ENCODE results near the gene BCL10.

The BCL10 gene

DNA sequence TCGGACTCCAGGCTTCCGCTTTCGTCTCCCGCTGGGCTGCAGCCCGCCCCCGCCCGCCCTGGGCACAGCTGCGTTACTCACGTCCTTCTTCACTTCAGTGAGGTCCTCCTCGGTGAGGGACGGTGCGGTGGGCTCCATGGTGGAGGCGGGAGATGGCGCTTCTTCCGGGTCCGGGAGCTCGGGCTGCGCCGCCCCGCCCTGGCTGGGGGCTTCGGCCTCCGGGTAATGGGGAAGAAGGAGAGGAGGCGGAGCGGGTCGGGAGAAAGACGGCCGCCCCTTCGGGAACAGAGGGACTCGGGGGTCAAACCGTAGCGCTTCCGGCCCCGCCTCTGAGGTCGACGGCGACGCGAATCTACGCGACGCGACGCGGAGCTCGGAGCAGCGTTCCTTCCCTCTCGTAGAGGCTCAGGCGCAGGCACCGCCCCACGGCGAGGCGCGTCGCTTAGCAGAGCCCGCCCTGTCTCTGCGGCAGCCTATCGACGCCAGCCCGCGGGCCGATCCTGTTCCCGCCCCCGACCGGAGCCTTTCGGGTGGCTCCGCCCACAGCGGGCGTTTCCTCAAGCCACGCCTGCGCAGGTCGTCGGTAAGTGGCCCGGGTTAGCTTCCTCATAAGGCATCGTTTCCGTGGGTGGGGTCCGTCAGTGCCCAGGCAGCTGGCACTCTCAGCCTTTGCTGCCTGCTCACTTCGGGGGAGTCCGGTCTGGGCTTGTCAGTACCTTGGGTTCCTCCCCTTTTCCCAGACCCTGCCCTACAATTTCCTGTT lies at the start of gene BCL10:
BCL10 (minus strand) TSS at position 418 of the 763 bp plus-strand sequence; CDS start at position 138, 280 bp downstream.
- DNase-seq (ENCODE audit: low spot score), result peak; percentile 98

DNA sequence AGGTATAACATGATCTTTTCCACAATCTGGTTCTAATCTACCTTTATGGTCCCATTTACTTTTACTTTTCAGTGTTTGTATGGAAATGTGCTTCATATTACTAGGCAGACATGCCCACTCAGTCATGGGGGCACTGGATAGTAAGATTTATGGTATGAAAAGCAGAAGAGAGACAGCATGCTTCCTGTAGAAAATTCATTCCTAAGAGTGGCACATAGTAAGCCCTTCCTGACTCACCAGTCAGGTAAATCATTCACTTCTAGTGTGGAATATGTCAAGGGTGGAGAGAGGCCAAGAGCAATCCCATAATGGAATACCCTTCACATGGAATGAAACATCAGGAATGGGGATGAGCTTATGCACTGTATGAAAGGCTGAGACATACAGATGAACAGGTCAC lies 49.5 kb upstream of the BCL10 start:
- no peak for DNase-seq (ENCODE audit: low spot score)

DNA sequence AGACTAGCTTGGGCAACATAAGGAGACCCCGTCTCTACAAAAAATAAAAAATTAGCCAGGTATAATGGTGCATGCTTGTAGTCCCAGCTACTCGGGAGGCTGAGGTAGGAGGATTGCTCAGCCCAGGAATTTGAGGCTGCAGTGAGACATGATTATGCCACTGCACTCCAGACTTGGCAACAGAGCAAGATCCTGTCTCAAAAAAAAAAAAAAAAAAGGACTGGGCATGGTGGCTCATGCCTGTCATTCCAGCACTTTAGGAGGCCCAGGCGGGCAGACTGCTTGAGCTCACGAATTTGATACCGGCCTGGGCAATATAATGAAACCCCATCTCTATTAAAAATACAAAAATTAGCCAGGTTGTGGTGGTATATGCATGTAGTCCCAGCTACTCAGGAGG lies 47.3 kb upstream of the BCL10 start:
- no peak for DNase-seq (ENCODE audit: low spot score)

DNA sequence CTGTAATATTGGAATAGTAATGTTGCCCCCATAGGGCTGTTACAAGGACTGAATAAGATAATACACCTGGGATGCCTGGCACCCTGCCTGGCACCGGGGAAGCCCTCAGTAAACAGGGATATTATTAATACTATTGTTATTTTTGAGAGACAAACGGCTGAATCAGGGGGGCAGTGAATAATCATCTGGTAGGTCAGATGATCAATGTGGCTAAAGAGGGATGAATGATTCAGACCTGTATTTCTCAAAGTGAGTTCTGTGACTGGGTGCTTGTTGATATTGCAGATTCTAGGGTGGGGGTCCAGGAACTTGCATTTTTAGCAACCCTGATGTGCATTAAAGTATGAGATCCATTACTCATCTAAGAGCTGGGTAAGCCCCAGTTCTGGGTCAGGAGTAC lies 46.2 kb upstream of the BCL10 start:
- no peak for DNase-seq (ENCODE audit: low spot score)

DNA sequence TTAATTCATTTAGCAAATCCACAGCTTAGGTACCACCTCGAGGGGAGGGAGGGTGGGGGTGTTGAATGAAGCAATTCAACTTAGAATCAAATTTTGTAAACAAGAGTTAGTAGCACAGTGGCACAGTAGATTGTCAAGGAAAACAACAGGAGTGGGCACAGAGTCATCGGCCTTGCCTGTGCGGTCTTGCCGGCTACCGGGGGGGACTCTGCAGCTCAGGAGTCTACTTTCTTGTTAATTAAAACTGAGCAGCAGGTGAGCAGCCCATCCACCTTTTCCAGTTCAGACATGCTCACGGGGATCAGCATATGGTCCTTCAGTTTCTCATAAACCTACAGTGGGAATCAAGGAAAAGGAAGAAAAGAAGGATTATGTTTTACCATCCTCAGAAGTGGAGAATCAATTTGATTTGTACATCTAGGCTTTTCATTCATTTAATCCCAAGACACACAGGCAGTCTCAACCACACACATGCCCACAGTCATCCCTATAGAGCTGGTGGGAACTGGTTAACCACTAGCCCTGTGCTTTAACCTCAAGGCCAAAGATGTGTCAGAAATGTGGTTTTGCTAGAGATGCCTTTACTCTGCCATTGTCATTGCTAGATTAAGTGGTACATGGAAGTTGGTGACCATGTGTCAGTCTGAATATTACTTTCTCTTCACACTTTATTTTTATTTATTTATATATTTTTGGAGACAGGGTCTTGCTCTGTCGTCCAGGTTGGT lies 45.0 kb upstream of the BCL10 start:
- peak; percentile 86 for DNase-seq (ENCODE audit: low spot score)

DNA sequence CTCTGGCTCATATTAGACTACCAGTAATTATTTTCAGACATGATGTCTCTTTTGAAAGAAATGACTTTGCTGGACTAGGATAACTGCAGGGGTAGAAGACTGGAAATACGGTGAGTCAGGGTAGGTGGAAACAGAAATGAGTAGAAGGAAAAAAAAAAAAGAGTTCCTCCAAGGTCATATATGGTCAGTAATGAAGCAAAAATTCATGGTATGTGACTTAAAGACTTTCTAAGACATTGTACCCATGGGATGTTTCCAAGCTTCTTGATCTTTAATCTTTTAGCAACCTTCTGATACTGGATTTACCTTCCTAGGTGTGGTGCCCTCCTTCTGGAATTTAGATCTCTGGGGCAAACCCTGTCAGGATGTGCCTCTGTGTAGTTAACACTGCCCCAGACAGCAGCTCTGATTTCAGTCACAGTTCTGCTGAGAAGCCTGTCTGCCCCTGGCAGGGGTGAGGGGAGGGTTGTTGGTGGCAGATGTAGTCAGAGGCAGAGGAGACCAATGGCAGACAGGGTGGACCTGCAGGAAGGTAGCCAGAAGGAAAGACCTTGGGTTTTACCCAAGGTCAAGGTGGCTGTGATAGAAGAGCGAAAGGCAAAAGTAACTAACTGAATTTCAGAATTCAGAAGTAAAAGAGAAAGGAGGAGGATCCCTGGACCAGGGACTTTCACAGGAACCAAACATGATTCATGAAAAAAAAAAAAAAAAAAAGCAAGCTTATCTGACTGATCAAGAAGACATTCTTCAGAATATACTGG lies 44.1 kb upstream of the BCL10 start:
- no peak for DNase-seq (ENCODE audit: low spot score)

DNA sequence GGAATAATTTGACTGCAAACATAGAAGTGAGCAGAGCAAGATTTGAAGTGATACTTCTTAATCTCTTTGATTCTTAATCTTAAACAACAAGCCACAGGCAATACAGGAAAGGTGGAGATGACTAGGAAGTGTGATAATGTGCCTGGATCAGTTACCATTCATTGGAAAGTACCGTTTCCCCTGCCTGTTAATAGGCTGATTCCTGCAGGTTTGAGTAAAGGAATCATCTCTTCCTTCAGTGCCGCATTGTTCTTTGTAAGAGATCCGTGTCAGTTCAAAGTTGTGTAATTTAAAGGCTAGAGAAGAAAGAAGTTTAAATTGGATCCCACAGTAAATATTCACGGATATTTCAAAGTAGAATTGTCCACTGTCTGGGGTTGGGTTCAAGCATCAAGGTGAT lies 43.5 kb upstream of the BCL10 start:
- no peak for DNase-seq (ENCODE audit: low spot score)

DNA sequence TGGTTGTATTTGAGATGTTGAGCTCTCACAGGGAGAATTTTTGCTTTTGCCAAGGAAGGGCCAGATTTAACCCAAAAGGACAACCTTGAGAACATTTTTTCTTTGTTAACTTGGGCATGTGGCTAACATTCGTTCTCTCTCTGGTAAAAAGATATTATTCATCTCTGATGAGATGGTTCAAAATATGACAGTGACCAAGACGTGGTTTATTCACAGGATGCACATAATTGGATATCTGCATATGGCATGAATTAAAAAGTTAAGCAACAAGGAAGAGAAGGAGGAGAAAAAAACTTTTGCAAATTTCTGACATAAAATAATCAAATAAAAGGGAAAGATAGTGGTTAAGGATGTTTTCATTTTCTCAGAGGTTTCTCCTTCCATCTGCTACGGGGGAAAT lies 43.1 kb upstream of the BCL10 start:
- DNase-seq (ENCODE audit: low spot score), result no peak

DNA sequence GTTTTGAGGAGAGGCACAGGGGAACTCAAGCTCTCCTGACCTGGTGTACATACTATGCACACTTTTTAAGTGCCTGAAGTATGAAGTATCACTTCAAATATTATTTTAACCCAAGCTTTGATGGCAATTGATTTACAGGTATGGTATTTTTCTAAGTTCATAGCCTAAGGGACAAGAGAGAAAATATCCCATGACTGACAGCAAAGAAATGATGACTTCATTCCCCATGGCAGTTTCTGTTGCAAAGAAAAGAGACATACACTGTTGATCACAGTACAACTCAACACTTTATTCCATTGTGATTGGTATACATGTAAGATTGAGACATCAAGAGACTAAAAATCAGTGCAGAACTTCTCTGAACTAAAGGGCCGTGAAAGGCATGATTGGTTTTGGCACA lies 41.8 kb upstream of the BCL10 start:
- DNase-seq (ENCODE audit: low spot score), result no peak

DNA sequence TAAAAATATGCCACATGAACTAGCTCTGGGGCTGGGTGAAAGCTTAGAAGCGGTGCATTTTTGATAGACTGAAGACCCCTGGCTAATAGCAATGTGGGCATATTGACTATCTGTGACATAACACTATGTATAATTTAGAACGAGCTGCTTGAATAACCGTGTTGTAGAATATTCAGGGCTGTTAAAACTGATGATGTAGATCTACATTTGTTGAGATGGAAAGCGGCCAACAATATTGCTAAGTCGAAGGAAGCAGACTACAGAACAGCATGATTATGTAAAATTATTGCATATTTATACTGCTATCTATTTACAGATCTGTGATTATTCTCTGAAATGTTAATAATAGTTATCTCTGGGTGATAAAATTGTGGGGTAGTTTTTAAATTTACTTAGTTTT lies 41.1 kb upstream of the BCL10 start:
- DNase-seq (ENCODE audit: low spot score), result no peak

DNA sequence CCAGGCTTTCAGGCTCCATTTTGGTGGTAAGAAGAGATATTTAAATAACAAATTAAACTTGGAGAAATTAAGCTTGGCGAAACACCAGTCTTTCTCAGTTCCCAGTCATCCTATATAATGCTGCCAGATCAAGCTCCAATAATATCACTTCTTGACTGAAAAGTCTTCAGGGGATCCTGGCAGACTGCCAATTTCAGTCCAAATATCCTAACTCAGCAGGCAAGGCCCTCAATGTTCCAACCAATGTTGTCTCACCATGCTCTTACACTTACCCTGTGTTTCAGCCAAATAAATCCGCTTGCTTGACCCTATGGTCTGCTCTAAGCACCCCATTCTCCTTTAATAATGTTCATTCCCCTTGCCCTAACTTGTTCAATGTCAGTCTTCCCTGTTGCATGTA lies 39.9 kb upstream of the BCL10 start:
- no peak for DNase-seq (ENCODE audit: low spot score)

DNA sequence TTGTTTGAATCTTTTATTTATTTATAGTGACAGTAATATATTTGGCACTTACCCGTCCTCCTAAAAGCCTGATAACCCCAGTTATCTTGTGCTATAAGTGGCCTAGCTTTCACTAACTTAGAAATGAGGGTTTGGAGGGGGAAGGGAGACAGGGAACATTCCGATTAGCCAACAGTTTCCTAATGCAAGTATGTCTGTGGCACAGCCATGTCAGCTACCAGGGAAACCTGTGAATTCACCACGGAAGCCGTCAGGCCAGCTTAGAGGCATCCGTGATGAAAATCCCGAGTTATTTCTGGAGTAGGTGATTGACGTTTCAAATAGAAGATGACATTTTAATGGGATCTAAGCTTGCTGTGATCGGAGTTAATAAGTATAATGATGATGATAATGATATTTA lies 39.4 kb upstream of the BCL10 start:
- no peak for DNase-seq (ENCODE audit: low spot score)

DNA sequence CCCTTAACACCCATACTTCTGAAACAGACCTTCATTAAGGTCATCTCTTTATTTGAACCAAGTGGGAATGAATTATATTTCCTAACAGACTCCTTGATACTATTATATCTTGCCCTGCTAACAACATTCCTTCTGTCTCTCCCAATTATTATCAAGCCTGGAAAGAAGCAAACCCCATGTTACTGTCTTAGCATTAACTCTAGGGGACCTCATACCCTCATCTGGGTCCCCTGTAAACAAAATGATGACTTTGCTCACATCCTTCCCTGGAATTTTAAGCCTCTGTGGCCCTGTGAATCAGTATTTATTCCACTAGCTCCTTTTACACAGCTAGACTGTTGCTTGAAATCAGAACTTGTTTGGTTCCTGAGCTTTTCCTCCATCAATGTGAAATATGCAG lies 38.3 kb upstream of the BCL10 start:
- no peak for DNase-seq (ENCODE audit: low spot score)

DNA sequence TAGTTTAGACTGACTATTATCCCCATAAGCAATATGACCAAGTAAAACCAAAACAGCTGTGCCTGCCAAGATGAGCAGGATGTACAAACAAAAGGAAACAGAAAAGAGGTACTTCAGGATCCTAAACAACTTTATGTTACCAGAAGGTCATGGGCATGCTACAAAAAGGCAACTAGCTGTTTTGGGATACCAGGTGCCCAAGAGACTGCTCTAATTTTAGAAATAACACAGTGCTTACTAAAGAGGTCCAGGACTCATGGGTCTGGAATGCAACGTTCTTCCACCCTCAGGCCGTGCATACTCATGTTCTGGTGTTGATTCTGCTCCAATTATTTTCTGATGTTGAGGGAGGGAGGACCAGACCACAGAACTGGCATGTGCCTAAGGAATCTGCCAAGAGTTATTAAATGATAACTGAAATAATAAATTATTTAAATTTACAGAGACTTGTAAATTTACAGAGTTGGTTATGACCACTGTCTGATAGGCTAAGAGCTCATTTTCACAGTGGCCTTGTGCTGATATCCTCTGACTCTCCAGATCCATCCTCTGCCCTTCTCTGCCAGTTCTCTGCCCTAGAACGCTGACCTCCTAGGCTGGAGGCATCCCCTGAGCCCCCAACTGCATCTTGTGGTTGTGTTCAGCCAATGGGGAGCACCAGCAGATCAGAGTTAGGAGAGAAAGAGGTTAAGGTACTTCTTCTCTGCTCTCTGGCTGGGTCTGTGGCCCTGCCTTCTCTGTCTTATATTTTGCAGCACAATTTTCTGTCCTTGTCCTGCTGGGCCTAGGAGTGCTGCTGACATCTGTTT lies 37.7 kb upstream of the BCL10 start:
- DNase-seq (ENCODE audit: low spot score), result no peak

DNA sequence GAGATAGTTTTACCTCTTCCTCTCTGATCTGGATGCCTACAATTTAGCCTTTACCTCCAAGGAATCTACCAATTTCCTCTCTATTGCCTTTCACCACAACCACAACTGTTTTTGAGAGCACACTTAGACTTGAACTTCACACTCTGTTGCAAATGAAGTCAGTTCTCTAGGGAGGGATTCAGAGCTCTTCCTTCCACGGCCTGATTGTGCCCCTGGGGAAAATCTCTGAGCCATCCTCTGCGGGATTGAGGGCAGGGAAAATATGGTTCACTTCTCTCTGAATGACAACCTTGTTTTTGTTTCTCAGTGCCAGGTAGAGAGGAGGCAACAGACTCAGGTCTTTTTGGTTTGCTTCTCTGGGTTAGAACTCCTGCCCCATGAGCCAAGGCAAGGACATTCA lies 35.4 kb upstream of the BCL10 start:
- no peak for DNase-seq (ENCODE audit: low spot score)

DNA sequence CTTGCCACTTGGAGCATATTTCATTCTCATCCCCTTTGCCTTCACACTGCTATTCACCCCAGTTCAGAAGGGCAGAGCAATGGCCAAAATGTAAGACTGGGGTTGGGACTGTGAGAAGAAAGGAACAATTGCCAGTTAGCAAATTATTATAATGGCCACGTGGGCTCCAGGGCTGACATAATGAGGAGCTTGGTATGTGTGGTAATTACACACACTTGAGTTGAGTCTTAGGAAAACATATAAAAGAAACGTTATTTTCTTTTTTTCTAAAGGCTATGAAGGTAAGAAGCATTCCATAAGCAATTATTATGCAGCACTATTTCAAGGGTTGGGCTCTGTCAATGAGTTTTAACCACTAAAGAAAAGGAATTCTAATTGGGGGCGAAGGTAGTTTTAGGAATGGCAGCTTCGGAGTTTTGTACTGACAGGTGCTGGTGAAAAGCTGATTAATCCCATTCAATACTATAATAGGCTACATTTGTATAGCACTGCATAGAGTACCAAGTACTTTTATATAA lies 32.5 kb upstream of the BCL10 start:
- no peak for DNase-seq (ENCODE audit: low spot score)

DNA sequence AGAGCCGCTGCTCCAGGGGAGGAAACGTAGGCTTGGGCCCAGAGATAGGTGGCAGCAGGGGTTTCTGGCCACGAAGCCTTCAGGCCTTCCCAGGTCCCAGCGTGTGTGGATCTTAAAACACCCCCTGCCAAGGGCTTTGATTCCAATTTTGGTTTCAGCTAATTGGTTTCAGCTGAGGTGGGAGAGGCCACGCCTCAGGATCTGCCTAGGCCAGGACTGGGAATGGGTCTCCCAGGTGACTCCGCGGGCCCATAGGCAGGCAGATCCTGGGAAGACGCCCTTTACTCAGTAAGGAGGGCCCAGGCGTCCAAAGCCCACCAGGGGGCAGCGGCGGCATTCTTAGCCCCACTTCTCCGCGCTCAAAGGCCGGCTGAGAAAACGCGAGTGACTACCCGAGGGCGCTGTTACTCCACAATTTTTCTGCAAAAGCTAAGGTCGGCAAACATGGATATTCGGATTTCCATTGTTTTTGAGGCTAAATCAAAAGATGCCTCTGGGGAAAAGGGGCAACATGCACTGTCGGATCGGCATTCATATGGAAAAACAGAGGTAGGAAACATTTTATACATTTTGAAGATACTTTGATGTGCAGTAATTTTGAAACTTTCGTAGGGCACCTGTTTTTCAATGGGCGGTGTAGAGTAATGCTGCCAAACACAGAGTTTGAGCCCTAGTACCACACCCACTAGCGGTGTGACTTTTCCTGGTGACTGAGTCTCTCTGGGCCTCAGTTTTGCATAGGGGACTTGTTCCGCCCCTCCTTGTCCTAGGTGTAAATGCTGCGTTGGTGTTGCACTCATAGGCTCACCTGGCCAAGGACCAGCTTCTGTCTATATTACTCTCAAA lies 31.8 kb upstream of the BCL10 start:
- peak; percentile 54 for DNase-seq (ENCODE audit: low spot score)

DNA sequence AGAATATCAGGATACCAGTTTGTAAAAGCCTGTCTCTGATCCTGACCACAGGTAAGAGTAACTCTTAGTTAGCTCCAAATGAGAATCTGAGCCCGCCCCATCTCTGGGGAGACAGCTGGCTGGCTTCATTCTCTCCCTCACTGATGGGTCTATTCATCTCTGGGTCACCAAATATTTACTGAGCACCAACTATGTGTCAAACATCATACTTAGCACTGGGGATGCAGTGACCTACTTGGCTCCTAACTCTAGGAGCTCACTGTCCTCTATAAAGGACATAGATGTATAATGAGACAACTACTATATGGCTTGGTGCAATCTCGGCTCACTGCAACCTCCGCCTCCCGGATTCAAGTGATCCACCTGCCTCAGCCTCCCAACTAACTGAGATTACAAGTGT lies 29.8 kb upstream of the BCL10 start:
- no peak for DNase-seq (ENCODE audit: low spot score)

DNA sequence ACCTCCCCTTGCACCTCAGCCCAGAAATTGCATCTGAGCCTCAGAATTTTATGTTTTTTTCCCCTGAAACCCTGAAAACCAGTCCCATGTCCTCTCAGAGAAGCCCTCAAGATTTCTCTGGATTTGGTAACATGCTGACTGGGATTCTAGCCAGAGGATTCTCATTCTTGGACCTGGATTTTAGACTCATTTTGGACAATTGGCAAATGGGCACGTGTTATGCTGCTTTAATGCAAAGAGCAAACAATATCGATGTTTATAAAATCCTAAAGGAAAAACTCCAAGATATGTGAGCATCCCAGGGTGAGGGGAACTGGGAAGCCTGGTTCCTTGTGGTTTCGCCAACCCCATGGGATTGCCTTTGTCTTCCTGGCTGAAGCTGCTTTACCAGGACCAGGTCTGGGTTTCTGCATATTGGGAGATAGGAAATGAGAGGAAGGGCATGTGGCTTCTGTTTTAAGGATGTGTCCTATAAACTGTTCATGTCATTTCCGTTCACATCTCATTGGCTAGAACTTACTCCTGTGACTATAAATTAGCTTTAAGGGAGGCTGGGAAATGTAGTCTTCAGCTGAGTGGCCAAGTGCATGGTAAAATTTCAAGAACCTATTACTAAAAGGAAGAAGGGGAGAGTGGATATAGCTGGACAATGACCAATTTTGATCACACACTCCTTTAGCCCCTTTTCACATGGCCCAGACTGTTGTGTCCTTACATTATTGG lies 27.2 kb upstream of the BCL10 start:
- no peak for DNase-seq (ENCODE audit: low spot score)

DNA sequence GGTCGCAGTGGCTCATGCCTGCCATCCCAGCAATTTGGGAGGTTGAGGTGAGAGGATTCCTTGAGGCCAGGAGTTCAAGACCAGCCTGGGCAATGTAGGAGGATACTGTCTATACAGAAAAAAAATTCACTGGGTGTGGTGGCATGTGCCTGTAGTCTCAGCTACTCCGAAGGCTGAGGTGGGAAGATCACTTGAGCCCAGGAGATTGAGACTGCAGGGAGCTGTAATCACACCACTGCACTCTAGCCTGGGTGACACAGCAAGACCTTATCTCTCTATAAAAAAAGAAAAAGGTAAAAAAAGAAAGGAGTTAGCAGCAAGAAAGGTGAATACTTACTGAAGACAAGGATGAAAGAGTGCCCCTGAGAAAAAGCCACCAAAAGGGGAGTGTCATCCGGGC lies 23.7 kb upstream of the BCL10 start:
- DNase-seq (ENCODE audit: low spot score), result no peak
